Measurements from ENCODE around the gene TSEN34. TPM values are rescaled to one million over a fixed set of nuclear protein-coding genes. Genes with fewer than 3 reads are reported as not detected.

The TSEN34 gene
- total RNA-seq (100 to 1,000 TPM in 5 of 9 donors, 10 to 100 TPM in 4; 52.6 to 201 (median 107) TPM), polyA plus RNA-seq (10 to 100 TPM; 21.5 to 41.2 (median 26.1) TPM)
- long read RNA-seq, donor 1, transcript TSEN34-201 (5 exons, 2,294 nt): minor isoform, 11 of 42 reads
- long read RNA-seq, donor 1, transcript TSEN34-203 (4 exons, 1,349 nt): major isoform, 28 of 42 reads
- long read RNA-seq, donor 1, partial matches to known transcripts: 0 of 42 reads
- long read RNA-seq, donor 1, other reads (novel, unspliced or antisense): 0 of 42 reads
- long read RNA-seq, donor 2, transcript TSEN34-203 (4 exons, 1,349 nt): major isoform, 14 of 29 reads
- long read RNA-seq, donor 2, transcript TSEN34-201 (5 exons, 2,294 nt): minor isoform, 12 of 29 reads
- long read RNA-seq, donor 2, partial matches to known transcripts: 0 of 29 reads
- long read RNA-seq, donor 2, other reads (novel, unspliced or antisense): 0 of 29 reads
- long read RNA-seq, donor 3, transcript TSEN34-203 (4 exons, 1,349 nt): major isoform, 17 of 32 reads
- long read RNA-seq, donor 3, transcript TSEN34-201 (5 exons, 2,294 nt): minor isoform, 12 of 32 reads
- long read RNA-seq, donor 3, partial matches to known transcripts: 0 of 32 reads
- long read RNA-seq, donor 3, other reads (novel, unspliced or antisense): 0 of 32 reads
- long read RNA-seq, donor 4, transcript TSEN34-201 (5 exons, 2,294 nt): minor isoform, 14 of 105 reads
- long read RNA-seq, donor 4, transcript TSEN34-203 (4 exons, 1,349 nt): major isoform, 75 of 105 reads
- long read RNA-seq, donor 4, partial matches to known transcripts: 6 of 105 reads
- long read RNA-seq, donor 4, other reads (novel, unspliced or antisense): 6 of 105 reads
- long read RNA-seq, donor 5, transcript TSEN34-201 (5 exons, 2,294 nt): minor isoform, 51 of 333 reads
- long read RNA-seq, donor 5, transcript TSEN34-203 (4 exons, 1,349 nt): major isoform, 241 of 333 reads
- long read RNA-seq, donor 5, transcript TSEN34-202 (5 exons, 1,548 nt): minor isoform, 7 of 333 reads
- long read RNA-seq, donor 5, transcript TSEN34-207 (3 exons, 2,372 nt): minor isoform, 6 of 333 reads
- long read RNA-seq, donor 5, partial matches to known transcripts: 12 of 333 reads
- long read RNA-seq, donor 5, other reads (novel, unspliced or antisense): 16 of 333 reads
- long read RNA-seq, donor 6, transcript TSEN34-203 (4 exons, 1,349 nt): major isoform, 9 of 17 reads
- long read RNA-seq, donor 6, partial matches to known transcripts: 2 of 17 reads
- long read RNA-seq, donor 6, other reads (novel, unspliced or antisense): 1 of 17 reads
- long read RNA-seq, donor 7, transcript TSEN34-203 (4 exons, 1,349 nt): major isoform, 10 of 14 reads
- long read RNA-seq, donor 7, partial matches to known transcripts: 0 of 14 reads
- long read RNA-seq, donor 7, other reads (novel, unspliced or antisense): 0 of 14 reads
- long read RNA-seq, donor 8, transcript TSEN34-201 (5 exons, 2,294 nt): minor isoform, 25 of 75 reads
- long read RNA-seq, donor 8, transcript TSEN34-203 (4 exons, 1,349 nt): major isoform, 41 of 75 reads
- long read RNA-seq, donor 8, partial matches to known transcripts: 6 of 75 reads
- long read RNA-seq, donor 8, other reads (novel, unspliced or antisense): 0 of 75 reads
- long read RNA-seq, donor 9, transcript TSEN34-203 (4 exons, 1,349 nt): major isoform, 15 of 26 reads
- long read RNA-seq, donor 9, partial matches to known transcripts: 8 of 26 reads
- long read RNA-seq, donor 9, other reads (novel, unspliced or antisense): 0 of 26 reads
- long read RNA-seq, donor 10, transcript TSEN34-203 (4 exons, 1,349 nt): major isoform, 11 of 19 reads
- long read RNA-seq, donor 10, transcript TSEN34-201 (5 exons, 2,294 nt): minor isoform, 7 of 19 reads
- long read RNA-seq, donor 10, partial matches to known transcripts: 0 of 19 reads
- long read RNA-seq, donor 10, other reads (novel, unspliced or antisense): 0 of 19 reads

DNA sequence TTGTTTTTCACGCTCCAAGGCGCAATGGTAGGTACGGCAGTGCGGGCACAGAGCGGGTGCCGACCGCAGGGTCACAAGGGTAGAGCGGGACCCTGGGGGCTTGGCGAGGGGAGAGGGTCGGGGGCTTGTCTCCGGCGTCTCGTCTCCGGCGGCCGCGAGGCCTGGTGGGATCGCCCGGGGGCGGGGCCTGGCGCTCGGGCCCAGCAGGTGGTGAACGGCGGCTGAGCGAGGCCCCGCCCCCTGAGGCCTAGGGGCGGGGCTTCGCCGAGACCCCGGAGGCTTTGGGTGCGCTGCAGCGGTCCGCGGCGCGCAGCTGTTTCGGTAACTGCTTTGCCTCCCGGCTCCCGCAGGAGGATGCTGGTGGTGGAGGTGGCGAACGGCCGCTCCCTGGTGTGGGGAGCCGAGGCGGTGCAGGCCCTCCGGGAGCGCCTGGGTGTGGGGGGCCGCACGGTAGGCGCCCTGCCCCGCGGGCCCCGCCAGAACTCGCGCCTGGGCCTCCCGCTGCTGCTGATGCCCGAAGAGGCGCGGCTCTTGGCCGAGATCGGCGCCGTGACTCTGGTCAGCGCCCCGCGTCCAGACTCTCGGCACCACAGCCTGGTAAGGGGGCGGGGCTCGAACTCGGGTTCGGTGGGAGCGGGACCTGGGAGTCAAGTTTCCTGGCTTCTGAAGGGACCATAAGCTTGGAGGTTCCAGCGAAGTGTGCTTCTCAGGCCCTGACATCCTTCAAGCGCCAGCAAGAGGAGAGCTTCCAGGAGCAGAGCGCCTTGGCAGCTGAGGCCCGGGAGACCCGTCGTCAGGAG, at the start of gene TSEN34:
TSEN34 (plus strand) TSS at position 298 of the 800 bp plus-strand sequence; CDS start at position 355, 57 bp downstream.
- H3K27ac ChIP-seq: peak within 1 kb of the TSS; percentile 94 to 100 (median 99)
- peak; percentile 71 to 92 (median 77) for DNase-seq
- TF ChIP-seq POLR2A (IDR thresholded peaks at IDR 0.05): peak; percentile 45 to 74
- TF ChIP-seq, protein P1, sequence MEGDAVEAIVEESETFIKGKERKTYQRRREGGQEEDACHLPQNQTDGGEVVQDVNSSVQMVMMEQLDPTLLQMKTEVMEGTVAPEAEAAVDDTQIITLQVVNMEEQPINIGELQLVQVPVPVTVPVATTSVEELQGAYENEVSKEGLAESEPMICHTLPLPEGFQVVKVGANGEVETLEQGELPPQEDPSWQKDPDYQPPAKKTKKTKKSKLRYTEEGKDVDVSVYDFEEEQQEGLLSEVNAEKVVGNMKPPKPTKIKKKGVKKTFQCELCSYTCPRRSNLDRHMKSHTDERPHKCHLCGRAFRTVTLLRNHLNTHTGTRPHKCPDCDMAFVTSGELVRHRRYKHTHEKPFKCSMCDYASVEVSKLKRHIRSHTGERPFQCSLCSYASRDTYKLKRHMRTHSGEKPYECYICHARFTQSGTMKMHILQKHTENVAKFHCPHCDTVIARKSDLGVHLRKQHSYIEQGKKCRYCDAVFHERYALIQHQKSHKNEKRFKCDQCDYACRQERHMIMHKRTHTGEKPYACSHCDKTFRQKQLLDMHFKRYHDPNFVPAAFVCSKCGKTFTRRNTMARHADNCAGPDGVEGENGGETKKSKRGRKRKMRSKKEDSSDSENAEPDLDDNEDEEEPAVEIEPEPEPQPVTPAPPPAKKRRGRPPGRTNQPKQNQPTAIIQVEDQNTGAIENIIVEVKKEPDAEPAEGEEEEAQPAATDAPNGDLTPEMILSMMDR (IDR thresholded peaks at IDR 0.05): no peak
- no peaks in the 10 kb centered on the region for H3K27me3 ChIP-seq
- WGBS, 4 donors: 0 to 1% (median 1%) methylated on average over 15 to 77 of the region's 77 CpGs; no CpG with 5 or more reads in 1 of the 4 donors
- no peaks in the 10 kb centered on the region for H3K9me3 ChIP-seq (replicated peaks in 1 of 3)
- intact Hi-C loops (cut with DNase I): no loop called here
- peaks cover 0 to 27% of the 10 kb centered on the region in 2 donors for H3K36me3 ChIP-seq (replicated peaks in 1 of 2)
- H3K4me1 ChIP-seq (replicated peaks in 1 of 2): peaks cover 32 to 34% of the 10 kb centered on the region in 2 donors
- H3K4me3 ChIP-seq: peak within 1 kb of the TSS in 3 of 4 donors; percentile 51 to 98 (median 83)

DNA sequence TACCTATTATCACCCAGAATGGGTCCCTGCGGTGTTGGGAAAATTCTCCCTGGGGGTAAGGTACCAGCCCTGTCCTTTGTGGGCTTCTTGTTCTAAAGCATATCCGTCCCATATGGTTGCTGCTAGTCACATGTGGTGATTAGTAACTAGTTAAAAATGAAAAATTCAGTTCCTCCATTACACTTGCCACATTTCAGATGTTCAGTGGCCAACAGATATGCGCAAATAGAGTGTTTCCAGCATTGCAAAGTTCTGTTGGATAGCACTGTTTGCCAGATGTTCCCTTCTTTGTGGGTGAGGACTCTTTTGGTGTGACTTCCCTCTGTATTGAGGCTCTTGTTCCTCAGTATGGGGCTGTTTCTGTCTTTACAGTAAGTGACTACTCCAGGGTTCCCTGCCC, 49.8 kb upstream of the TSEN34 start:
- 90 to 95% (median 95%) methylated on average over 3 of the region's 3 CpGs for WGBS, 4 donors
- Histone ChIP-seq H3K4me3 (no peak overlapping the region), H3K27me3 (no peaks in the 10 kb centered on the region), H3K27ac (no peak overlapping the region), H3K36me3 (replicated peaks in 1 of 2) (peaks cover 0 to 40% of the 10 kb centered on the region in 2 donors), H3K4me1 (replicated peaks in 1 of 2) (peaks cover 15 to 31% of the 10 kb centered on the region in 2 donors), H3K9me3 (replicated peaks in 1 of 3) (no peaks in the 10 kb centered on the region)
- TF ChIP-seq, protein P1 (IDR thresholded peaks at IDR 0.05): no peak
- TF ChIP-seq POLR2A (IDR thresholded peaks at IDR 0.05): no peak
- no peak for DNase-seq
- intact Hi-C loops (cut with DNase I): no loop called here

DNA sequence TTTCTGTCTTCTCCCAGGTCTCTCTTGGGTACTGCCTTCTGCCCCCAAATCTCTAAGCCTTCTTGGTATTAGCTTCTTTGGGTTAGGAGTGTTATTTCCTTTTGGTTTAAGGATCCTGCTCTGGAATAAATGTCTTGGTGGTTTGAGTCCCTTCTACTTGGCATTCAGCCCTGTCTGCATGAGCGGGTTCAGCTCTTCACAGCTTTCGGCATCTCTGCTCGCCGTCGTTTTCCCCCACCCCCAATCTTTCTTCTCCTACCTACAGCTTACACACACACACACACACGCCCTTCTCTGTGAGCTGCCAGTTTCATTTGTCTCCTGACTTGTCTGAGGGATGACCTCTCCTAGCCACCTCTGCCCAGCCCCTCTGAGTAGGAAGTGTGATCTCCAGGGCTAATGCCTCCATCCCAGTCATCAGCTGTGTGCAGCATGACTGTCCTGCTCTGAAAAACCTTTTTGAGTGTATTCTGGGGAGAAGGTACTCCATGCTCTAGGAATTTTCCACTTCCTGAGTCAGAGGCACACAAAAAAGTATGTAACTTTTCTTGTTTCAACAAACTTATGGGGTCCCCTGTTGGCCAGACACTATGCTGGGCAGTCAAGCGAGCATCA, 48.8 kb upstream of the TSEN34 start:
- H3K4me1 ChIP-seq (replicated peaks in 1 of 2): peaks cover 10 to 28% of the 10 kb centered on the region in 2 donors
- no peaks in the 10 kb centered on the region for H3K27me3 ChIP-seq
- DNase-seq: no peak
- TF ChIP-seq, protein P1 (IDR thresholded peaks at IDR 0.05): no peak
- TF ChIP-seq POLR2A (IDR thresholded peaks at IDR 0.05): no peak
- H3K4me3 ChIP-seq: no peak overlapping the region
- intact Hi-C loops (cut with DNase I): no loop called here
- peaks cover 0 to 49% of the 10 kb centered on the region in 2 donors for H3K36me3 ChIP-seq (replicated peaks in 1 of 2)
- WGBS, 4 donors: 83 to 92% (median 85%) methylated on average over 7 of the region's 7 CpGs
- H3K9me3 ChIP-seq (replicated peaks in 1 of 3): no peaks in the 10 kb centered on the region
- no peak overlapping the region for H3K27ac ChIP-seq

Data from adrenal gland (tissue), 19 donors.